Kidney epithelial cell (primary cell): ENCODE results near the gene LMOD1. TPM values are rescaled to one million over a fixed set of nuclear protein-coding genes. Genes with fewer than 3 reads are reported as not detected.
"Not testable (repeated sequence)": the region's sequence is repeated elsewhere in the genome, so short reads cannot be mapped to it uniquely, and the experiment has no call there.

ENCODE experiments used
- DNase-seq: peaks from one replicate; pipeline ENCODE4 v3.0.0-alpha.2; 2010; ENCODE audit warnings: low read depth
- H3K27me3 ChIP-seq: 2 replicates; pipeline ENCODE4 v1.6.0; 2011; ENCODE audit warnings: low read length; ENCODE audit not compliant: control insufficient read depth, insufficient read depth
- H3K36me3 ChIP-seq: 2 replicates; pipeline ENCODE4 v1.5.1; 2011; ENCODE audit warnings: low read length; ENCODE audit not compliant: control insufficient read depth, insufficient read depth
- H3K4me3 ChIP-seq: 2 replicates; pipeline ENCODE4 v1.5.1; 2011; ENCODE audit warnings: low read depth, mild to moderate bottlenecking, control low read depth, low read length
- total RNA-seq: library from RNA; depleted of rRNA; stranded (reverse); fragments of >200 nt; gene quantifications from 2 replicates; pipeline ENCODE4 v1.2.3, GENCODE V29; 2015
- TF ChIP-seq, protein P1 (sequence below): IDR thresholded peaks from 2 replicates; pipeline ENCODE4 v1.5.1; 2011; ENCODE audit warnings: mild to moderate bottlenecking, moderate library complexity, low read length, control low read depth, inconsistent platforms; ENCODE audit not compliant: insufficient read depth, poor library complexity, severe bottlenecking

LMOD1 gene
- total RNA-seq, 1 donor from 2014 or later, result under 0.01 TPM

DNA sequence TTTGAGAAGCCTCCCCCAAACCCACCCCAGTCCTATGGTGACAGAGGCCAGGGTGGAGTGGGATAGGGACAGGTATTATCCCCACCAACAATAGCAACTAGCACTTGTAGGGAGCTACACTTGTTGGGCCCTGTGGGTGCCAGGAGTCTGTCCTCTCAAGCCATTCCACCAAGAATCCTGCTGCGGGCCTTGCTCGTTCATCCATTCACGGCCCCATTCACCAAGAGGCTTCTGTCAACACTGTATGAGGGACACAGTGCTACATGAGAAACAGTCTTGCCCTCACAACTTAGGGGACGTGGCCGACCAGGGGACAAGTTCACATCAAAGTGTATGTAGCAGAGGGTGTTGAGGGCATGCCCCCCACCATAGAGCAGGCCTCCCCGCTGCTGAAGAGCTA lies 38.7 kb downstream of the LMOD1 start:
- no peak for DNase-seq
- Histone ChIP-seq H3K36me3 (no peaks in the 10 kb centered on the region), H3K4me3 (no peak overlapping the region), H3K27me3 (peaks cover 3% of the 10 kb centered on the region)
- TF ChIP-seq, protein P1, sequence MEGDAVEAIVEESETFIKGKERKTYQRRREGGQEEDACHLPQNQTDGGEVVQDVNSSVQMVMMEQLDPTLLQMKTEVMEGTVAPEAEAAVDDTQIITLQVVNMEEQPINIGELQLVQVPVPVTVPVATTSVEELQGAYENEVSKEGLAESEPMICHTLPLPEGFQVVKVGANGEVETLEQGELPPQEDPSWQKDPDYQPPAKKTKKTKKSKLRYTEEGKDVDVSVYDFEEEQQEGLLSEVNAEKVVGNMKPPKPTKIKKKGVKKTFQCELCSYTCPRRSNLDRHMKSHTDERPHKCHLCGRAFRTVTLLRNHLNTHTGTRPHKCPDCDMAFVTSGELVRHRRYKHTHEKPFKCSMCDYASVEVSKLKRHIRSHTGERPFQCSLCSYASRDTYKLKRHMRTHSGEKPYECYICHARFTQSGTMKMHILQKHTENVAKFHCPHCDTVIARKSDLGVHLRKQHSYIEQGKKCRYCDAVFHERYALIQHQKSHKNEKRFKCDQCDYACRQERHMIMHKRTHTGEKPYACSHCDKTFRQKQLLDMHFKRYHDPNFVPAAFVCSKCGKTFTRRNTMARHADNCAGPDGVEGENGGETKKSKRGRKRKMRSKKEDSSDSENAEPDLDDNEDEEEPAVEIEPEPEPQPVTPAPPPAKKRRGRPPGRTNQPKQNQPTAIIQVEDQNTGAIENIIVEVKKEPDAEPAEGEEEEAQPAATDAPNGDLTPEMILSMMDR, result no peak

DNA sequence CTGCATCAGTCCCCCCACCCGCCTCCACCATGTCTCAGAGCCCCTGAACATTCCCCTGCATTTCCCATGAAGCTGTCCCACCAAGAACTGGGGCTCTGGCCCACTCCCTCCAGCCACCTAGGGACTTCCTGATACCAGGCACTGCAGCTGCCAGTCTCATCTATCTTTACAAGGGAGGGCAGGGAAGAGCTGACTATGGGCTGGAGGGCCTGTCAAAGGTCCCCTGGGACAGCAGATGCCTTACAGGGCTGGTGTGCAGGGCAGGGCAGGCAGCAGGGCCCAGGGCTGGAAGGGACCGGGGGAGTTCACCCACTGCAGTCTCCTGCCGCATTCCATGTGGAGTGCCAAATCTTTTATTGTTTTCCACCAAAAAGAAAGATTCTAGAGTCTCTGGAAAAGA lies 40.0 kb downstream of the LMOD1 start:
- TF ChIP-seq, protein P1, result no peak

DNA sequence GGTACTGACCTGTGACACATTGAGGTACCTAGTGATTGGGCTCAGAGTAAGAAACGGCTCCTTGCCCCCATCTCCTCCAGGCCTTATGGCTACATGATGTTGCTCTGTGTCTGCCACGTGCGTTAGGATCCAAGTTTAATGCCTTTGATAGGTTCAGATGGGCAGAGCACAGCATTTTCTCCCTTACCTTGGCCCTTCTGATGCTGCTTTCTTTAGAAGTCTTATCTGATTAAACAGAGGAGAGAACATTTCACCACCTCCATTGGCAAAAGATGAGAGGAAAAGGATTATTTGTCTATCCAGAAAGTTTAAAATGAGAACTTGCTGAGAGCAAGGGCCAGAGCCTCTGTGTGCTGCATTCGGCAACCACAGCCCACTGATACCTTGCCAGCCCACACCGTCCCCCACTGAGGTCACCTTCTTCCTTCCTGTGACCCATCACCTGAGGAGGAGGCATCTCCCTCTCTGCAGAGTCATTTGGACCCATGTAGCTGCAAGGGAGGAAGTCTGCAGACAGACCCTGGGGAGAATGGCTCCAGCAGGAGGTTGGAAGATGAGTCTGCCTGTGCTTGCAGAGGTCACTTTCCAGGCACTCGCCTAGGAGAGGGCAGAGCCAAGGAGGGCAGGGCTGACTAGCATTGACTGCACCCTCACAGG lies 41.0 kb downstream of the LMOD1 start:
- TF ChIP-seq, protein P1, result no peak
- Histone ChIP-seq H3K27me3 (peaks cover 3% of the 10 kb centered on the region), H3K4me3 (no peak overlapping the region), H3K36me3 (no peaks in the 10 kb centered on the region)
- DNase-seq, result no peak

More for the DNA sequence above, 40.0 kb downstream of the LMOD1 start:
- no peaks in the 10 kb centered on the region for H3K36me3 ChIP-seq
- H3K4me3 ChIP-seq, result no peak overlapping the region
- DNase-seq, result no peak
- H3K27me3 ChIP-seq, result peaks cover 3% of the 10 kb centered on the region

DNA sequence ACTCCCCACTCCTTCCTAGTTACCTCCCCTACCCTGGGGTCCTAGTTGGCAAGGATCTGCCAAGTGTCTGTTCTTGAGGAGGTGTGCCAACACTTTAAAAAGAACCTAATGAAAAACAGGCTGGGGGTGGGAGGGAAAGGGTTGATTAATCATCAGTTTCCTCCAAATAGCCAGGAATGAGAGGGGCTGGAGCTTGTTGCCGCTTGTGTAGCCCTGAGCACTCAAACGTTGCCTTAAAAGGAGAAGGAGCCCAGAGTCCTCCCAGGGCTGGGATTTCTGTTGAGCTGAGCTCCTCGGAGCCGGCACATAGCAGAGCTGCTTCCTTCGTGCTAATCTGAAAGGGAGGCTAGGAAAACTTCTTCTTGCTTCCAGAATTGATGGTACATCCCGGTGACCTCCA lies 41.8 kb downstream of the LMOD1 start:
- Histone ChIP-seq H3K36me3 (no peaks in the 10 kb centered on the region), H3K27me3 (peaks cover 3% of the 10 kb centered on the region), H3K4me3 (no peak overlapping the region)
- TF ChIP-seq, protein P1, result no peak
- peak; percentile 62 for DNase-seq

DNA sequence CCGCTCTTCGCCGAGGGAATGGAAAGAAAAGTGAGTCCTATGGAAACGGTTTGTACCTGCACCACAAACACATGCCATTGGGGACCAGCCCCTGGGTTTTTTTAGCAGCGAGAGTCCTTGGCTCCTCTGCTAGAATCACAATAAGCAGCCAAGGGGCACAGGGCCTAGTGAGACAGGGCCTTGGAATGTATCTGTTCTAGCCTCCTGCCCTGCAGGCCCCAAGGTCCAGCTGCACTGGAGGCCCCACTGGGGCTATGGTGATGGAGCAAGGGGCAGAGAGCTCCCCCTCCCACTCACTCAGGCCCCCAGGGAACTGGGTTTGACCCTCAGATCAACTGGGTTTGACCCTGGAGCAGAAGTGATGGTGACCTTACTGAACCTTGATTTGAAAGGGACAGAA lies 43.2 kb downstream of the LMOD1 start:
- Histone ChIP-seq H3K36me3 (no peaks in the 10 kb centered on the region), H3K4me3 (no peak overlapping the region), H3K27me3 (no peaks in the 10 kb centered on the region)
- DNase-seq, result no peak
- TF ChIP-seq, protein P1, result no peak

DNA sequence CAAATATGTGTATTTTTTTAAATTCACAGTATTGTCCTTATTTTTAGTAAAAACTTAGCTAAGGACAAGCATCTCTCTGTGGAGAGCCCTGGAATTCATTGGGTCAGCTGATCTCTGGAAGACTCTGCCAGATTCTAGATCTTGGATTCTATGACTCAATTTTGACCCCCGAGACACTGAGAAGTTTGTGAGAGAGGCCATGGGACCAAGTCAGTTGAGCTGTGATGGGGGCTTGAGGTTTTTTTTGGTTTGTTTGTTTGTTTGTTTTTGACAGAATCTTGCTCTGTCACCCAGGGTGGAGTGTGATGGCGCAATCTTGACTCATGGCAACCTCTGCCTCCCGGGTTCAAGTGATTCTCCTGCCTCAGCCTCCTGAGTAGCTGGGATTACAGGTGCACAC lies 44.1 kb downstream of the LMOD1 start:
- Histone ChIP-seq H3K27me3 (no peaks in the 10 kb centered on the region), H3K36me3 (no peaks in the 10 kb centered on the region), H3K4me3 (no peak overlapping the region)
- DNase-seq, result no peak
- TF ChIP-seq, protein P1, result no peak

DNA sequence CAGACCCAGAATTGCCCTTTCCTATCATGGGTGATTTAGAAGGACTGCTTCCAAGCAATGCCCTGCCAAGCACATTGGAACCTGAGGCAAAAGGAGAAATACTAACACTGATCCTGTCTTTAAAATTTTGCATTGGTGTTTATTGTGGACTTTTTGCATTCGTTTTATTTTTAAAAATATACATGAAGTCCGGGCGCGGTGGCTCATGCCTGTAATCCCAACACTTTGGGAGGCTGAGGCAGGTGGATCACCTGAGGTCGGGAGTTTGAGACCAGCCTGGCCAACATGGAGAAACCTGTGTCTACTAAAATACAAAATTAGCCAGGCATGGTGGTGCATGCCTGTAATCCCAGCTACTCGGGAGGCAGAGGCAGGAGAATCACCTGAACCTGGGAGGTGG lies 45.3 kb downstream of the LMOD1 start:
- not testable (repeated sequence) for H3K27me3 ChIP-seq, H3K4me3 ChIP-seq, H3K36me3 ChIP-seq, DNase-seq
